Endometrial microvascular endothelial cells (primary cell): ENCODE data around the gene TNP2. TPM values are rescaled to one million over a fixed set of nuclear protein-coding genes. Genes with fewer than 3 reads are reported as not detected.

Experiments used
- in situ Hi-C: cut with HindIII; loops from 2 replicates; pipeline ENCODE4 v1.10.0; 2017; ENCODE audit warnings: low sequenced_read_pairs, low pct_unique_long_range_greater_than_20kb; ENCODE audit errors: inconsistent ontology term
- total RNA-seq: library from RNA; depleted of rRNA; stranded (reverse); fragments of >200 nt; gene quantifications from one replicate; pipeline ENCODE4 v1.2.3, GENCODE V29; 2015; ENCODE audit errors: inconsistent ontology term

TNP2 gene
- total RNA-seq, 1 donor from 2014 or later: not detected

DNA sequence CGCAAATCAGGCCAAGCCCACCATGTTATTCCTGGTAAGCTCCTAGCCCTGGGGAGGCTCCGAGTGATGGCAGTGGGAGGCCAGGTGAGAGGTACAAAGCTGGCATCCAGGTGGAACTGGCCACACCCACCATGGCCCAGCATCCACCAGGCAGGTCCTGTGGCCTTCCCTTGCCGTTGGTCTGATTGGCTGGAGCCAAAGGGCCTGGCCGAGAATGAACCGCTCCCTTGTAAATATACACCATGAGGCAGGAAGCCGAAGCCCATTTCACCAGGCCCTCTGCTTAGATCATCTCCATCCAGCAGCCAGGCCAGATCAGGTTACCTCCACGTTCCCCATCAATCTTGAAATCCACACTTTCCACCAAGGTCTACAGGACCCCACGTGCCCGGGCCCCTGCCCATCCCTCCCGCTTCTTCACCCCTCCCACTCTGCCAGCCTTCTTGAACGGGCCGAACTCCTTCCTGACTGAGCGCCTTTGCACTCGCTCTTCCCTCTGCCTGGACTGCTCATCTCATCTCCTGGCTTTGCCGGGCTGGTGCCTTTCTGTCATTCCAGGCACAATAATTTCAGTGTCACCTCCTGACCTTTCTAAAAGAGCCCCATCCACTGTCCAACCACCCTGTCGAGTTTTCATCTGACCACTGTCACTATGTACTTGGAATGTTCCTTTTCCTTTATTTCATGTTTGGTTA lies 18.9 kb downstream of the TNP2 start:
- in situ Hi-C loops: loop anchor here (25.0 kb wide), 1 partner anchor 112 kb away; no protein-coding TSS in a partner anchor

DNA sequence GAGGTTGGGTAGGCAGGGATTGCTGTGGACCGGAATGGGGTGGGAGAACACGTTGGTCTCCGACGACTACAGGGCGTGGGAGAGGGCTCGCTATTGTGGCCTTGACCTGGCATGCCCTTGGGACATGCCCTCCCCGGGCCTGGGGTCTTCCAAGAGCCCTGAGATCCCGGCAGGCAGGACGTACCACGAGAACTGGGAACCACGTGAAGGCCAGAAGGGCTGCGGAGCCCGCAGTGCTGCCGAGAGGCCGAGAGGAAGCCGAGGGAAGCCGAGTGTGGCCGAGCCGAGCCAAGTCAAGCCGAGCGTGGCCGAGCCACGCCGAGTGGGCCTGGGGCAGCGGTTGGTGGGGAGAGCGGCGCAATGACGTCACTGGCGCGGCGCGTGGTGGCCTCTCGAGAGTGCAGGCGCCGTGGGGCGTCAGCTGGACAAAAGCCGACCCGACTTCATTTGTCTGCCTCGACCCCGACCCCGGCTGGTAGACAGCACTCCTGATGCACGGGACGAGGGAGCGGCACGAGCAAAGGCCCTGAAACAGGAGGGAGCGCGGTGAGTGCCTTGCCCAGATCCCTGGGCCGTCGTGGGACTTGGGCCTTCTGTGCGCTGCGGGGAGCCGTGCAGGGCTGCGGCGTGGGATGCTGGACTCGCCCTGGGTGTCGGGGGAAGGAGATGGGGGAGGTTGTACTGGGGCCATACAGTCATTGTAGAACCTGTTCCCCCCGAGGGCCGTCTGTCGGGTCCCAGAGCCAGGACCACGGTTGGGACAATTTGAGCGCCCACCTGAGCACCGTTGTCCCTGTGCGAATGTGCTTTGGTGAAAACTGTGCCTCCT lies 19.7 kb downstream of the TNP2 start:
- in situ Hi-C loops: loop anchor here (25.0 kb wide), 1 partner anchor 113 kb away; no protein-coding TSS in a partner anchor

DNA sequence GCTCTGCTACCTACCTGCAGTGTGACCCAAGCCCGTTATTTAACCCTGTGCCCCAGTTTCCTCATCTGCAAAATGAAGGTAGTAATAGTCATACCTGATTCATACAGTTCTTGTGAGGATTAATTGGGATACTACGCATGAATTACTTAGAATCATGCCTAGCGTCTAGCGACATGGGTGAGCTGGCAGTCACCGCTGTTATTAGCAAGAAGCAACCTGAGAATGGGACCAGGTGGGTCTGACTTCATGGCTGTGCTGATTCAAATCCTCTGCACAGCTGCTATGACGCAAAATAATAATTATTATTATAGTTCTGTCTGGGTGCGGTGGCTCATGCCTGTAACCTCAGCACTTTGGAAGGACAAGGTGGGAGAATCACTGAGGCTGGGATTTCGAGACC lies 21.0 kb downstream of the TNP2 start:
- in situ Hi-C loops: no loop called here

DNA sequence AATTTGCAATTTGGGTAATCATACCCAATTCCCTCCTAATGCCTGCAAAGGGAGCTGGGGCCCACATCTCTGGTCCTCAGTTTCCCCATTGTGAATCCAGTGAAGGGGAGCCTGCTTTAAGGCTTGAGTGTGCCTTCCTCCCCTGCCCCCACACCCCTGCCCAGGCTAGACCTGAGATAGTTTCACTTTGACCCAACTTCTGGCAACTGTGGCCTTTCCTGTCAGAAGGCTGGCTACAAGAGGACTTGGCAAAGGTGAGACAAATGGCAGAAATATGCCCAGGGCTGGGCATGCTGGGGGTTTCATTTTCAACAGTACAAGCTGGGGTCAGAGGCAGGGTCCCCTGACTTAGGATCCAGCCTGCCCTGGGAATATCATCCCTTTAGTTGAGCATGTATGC lies 23.1 kb downstream of the TNP2 start:
- in situ Hi-C loops: no loop called here

DNA sequence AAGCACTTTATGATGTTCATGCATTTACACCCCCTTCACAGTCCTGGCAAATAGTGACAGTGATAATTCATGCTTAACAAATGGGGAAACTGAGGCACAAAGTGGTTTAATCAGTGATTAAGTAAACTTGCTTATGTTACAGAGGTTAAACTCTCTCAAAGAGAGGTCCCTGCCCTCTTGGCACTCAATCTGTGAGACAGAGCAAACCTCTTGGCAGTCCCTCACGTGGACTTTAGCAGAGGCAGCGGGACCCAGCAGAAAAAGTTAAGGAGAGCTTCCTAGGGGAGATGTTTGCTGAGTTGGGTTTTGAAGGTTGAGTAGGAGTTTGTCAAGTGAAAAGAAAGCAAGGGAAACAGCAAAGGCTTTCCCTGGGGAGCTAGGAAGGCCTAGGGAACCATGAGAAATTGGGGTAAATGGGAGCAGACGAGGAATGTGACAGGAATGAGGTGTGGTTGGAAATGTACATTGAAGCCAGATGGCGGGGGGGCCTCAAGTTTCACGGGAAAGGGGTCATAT lies 23.8 kb downstream of the TNP2 start:
- in situ Hi-C loops: no loop called here

DNA sequence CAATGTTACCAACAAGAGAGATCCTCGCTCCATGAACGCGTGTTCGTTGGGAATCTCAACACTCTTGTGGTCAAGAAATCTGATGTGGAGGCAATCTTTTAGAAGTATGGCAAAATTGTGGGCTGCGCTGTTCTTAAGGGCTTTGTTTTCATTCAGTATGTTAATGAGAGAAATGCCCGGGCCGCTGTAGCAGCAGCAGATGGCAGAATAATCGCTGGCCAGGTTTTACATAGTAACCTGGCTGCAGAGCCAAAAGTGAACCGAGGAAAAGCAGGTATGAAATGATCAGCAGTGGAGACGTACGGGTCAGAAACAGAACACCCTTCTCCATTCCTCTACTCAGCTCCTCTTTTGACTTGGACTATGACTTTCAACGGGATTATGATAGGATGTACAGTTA lies 26.5 kb downstream of the TNP2 start:
- in situ Hi-C loops: no loop called here

DNA sequence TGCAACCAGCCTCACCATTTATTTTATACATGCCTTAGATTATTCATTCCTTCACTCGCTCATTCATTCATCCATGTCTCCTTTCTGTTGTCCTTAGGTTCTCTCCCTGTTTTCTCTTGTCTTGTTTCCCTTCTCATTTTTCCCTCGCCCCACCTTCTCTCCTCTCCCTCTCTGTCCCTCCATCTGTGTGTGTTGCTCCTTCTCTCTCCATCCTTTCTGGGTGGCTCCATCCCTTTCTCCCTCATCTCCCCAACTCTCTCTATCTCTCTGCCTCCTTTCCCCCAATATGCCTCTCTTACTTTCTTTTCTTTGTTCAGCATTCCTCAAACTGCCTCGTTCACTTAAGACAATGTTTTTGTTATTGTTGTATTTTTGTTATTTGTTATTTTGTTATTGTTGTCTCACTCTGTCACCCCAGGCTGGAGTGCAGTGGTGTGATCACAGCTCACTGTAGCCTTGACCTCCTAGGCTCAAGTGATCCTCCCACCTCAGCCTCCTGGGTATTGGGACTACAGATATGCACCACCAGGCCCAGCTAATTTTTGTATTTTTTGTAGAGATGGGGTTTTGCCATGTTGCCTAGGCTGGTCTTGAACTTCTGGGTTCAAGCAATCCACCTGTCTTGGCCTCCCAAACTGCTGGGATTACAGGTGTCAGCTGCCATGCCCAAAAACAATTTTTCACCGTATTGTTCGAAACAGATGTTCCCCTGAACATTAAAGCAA lies 27.5 kb downstream of the TNP2 start:
- in situ Hi-C loops: no loop called here

DNA sequence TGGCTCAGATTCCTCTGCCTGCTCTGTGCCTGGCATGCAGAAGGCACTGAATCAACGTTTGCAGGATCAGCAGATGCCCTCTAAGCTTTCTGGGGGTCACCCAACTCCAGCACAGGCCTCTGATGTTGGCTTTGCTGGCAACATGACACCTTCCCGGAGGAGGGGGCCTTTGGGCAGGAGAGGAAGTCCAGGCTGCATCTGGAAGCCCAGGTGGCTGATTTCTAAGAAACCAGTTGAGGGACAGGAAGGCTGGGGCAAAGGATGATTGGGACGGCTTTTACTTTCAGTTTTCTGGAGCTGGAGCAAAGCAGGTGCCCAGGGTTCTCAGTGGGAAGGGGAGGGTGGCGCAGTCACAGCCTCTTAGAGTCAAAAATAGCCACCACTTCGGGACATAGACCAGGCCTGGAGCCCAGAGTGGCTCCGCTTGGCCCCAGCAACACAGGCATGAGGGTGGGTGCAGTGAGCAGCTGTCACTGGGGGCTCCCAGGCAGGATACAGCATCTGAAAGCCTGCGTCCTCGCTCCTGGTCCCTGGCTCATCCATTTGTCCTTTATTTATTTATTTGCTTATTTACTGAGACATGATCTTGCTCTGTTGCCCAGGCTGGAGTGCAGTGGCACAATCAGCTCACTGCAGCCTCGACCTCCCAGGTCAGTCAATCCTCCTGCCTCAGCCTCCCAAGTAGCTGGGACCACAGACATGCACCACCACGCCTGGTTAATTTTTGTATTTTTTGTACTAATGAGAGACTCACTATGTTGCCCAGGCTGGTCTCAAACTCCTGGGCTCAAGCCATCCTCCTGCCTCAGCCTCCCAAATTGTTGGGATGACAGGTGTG lies 28.3 kb downstream of the TNP2 start:
- in situ Hi-C loops: no loop called here

DNA sequence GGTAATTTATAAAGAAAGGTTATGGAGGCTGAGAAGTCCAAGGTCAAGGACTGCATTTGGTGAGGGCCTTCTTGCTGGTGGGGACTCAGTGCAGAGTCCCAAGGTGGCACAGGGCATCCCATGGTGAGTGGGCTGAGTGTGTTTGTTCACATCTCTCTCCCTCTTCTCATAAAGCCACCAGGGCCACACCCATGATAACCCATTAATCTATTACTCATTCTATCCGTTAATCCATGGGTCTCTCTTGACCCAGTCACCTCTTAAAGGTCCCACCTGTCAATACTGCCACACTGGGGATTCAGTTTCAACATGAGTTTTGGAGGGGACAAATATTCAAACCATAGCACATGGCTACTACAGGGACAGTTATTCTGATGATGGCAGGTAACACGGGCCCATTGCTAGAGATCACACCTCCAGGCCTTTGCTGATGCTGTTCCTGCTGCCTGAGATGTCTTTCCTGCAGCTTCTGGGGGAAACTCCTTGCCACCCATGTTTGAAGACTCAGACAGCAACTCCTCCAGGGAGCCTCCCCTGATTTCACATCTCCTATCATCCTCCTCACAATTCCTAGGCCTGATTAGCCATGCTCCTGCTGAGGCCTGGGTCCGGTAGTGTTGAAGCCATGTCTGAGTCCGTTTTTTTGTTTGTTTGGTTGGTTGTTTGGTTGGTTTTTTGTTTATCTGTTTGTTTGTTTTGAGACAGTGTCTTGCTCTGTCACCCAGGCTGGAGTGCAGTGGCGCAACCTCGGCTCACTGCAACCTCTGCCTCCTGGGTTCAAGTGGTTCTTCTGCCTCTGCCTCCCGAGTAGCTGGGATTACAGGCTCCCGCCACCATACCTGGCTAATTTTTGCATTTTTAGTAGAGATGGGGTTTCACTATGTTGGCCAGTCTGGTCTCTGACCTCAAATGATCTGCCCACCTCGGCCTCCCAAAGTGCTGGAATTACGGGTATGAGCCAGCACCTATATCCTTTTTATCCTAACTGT lies 29.2 kb downstream of the TNP2 start:
- in situ Hi-C loops: no loop called here

DNA sequence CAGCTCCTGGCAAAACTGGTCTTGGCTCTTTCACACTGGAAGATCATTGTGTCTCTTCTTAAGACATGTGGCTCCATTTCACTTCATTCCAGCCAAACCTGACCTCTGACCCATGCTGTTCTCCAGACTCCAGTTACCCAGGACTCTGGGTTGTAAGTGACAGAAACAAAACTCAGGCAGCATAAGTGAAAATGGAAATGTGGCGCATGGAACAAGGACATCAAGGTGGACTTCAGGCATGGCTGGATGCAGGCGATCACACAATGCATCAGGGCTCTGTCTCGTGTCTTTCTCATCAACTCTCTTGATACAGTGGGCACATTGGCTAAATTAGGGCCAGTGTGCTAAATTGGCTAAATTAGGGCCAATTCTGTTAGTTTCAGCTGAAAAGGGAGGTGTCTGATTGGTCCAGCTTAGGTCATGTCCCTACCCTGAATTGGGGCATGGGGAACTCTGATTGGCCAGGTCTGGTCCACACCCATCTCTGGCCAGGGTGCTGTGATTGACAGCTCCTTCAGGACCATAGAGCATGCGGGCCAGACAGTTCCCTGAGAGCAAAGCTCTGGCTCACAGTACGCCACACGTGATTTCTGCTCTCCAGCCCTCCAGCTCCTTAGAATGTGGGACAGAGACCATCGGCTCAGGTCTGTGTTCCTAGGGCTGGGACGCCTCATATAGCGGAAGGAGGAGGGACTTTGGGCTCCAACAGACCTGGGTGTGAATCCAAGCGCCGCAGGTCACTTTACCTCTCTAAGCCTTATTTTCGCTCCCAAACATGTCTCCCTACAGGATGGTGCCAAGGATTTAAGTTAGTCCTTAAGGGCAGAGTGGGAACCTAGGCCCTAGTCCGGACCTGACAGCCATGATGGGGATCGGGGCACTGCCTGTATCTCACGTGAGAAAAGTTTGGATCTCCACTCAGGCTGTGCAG lies 30.6 kb downstream of the TNP2 start:
- in situ Hi-C loops: no loop called here

DNA sequence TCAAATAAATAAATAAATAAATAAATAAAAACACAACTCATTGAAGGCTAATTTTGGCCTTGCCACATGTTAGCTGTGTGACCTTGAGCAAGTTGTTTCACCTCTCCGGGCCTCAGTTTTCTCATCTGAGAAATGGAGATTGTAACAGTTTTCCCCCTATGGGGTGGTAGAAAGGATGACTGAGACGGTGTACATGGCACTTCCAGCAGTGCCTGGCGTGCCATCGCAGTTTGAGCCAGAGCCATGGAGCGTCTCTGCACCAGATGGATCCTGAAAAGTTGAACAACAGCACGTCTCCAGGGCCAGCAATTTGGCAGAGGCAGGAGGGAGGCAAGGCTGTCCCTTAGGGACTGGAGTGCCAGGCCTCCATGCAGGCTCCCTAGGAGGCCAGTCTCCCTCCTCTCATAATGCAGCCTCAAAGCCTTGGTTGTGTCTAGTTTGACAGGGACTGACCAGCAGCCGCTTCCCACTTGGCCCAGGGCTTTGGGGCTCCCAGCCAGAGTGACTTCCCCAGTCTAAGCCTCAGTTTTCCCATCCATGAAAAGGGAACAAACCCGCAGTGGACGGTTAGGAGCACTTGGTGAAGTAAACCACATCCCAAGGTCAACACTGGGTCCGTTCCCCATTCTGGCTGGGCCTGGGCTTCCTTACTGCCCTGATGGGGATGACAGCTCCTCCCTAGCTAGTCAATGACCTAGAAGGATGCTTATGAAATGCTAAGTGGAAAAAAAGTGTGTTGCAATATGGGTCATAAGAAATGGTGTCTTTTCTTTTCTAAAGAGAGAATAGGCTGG lies 32.5 kb downstream of the TNP2 start:
- in situ Hi-C loops: no loop called here

DNA sequence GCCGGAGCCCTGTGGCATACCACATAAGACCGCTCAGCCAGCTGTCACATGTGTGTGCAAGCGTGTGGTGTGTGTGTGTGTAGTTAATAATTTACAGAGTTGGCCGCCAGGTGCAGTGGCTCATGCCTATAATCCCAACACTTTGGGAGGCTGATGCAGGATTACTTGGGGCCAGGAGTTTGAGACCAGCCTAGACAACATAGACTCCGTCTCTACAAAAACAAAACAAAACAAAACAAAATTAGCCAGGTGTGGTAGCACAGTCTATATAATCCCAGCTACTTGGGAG lies 33.5 kb downstream of the TNP2 start:
- in situ Hi-C loops: no loop called here

DNA sequence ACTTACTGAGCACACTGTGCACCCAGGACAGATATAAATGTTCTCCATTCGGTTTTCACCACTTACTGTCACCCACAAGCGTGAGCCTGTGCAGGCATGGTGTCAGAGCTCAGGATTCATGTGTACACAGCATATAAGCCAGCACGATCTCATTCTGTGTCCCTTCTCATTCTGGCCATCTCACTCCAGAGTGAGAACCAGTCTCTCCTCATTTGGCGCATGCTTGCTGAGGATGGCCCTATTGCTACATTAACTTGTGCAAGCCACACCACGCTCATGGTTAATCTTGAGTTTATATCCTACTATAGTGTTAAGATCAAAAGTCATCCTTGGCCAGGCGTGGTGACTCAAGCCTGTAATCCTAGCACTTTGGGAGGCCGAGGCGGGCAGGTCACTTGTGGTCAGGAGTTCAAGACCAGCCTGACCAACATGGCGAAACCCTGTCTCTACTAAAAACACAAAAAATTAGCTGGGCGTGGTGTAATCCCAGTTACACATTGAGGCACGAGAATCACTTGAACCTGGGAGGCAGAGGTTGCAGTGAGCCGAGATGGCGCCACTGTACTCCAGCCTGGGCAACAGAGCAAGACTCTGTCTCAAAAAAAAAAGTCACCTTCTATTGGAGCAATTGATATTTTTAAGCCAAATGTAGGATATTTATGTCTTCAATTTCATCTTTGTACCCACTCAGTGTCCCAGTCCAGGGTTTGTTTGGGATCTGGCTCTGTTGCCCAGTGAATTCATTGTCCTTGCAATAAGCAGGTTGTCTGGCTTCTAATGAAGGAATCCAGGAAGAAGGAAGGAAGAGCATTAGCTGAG lies 34.0 kb downstream of the TNP2 start:
- in situ Hi-C loops: no loop called here

DNA sequence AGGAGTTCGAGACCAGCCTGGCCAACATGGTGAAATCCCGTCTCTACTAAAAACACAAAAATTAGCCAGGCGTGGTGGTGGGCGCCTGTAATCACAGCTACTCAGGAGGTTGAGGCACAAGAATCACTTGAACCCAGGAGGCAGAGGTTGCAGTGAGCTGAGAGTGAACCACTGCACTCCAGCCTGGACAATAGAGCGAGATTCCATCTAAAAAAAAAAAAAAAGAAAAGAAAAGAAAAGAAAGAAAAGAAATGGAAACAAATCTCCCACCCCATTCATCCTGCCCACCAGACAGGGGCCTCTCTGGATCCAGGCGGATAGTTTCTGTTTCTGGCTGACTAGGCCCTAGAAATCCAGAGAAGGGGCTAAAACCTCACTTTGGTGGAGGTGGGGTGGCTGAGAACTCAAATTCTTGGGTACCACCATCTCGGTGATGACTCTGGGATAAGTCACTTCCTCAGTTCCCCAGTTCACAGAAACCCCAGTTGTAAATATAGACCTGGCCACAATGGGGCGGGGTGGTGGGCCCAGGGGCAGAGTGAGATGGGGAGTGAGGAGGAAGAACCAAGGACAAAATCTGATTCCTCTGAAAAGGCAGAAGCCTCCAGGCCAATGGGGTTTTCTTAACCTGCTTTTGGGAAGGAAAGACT lies 35.3 kb downstream of the TNP2 start:
- in situ Hi-C loops: no loop called here
